ENCODE data around the gene GASK1A. TPM values are rescaled to one million over a fixed set of nuclear protein-coding genes. Genes with fewer than 3 reads are reported as not detected.
"Not testable (repeated sequence)": the region's sequence is repeated elsewhere in the genome, so short reads cannot be mapped to it uniquely, and the experiment has no call there.

Gene GASK1A
- total RNA-seq, 1 donor from 2014 or later: 8.4 TPM

- DNase-seq: no peak
Measured at GRCh38 chr3:43063114-43063513, 84.0 kb downstream of the GASK1A start.

- not testable (repeated sequence) for DNase-seq
Measured at GRCh38 chr3:43070670-43071069, 91.6 kb downstream of the GASK1A start.

DNA sequence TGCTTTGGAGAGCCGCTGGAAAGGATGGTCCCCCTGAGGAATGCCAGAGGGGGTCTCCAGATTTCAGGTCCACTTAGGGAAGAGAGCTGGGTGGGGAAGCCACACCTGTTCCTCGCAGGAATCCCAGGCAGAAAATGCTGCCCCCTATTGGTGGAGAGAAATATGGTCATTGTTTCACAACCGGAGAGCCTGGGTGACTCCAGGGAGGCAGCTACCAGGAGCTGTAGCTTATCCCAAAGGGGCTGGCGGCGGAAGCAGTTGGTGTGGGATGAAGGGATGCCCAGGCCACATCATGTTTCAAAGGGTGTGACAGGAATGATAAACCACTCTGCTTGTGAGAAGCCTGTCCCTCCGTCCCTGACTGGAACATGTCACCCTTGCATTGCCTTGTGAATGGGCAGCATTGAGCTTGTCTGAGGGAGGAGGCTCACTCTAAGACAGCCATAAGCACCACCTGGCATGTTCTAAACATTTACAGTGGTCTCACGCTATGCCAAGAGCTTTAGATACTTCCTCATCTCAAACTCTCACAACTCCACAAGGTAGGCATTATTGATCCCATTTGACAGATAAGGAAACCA, 92.3 kb downstream of the GASK1A start:
- DNase-seq: no peak

DNA sequence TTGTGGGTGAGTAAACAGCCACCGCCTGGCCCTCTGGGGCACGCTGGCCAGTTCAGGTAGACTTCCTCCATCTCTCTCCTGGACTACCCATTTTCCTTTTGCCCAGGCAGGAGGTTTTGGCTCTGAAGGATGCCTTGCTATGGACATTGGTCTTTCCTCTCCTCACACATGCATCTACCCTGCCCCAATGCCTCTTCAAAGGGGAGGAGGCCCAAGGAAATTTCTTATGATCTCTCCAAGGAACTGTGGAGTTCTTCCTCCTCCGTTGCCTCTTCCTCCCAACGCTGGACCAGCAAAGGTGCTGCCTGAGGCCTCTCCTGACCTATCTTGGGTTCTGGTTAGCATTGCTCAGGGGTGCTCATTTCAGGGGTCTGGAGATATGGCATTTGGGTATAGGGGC, 93.2 kb downstream of the GASK1A start:
- DNase-seq: no peak

- DNase-seq: no peak
Measured at GRCh38 chr3:43073116-43073835, 94.2 kb downstream of the GASK1A start.

- DNase-seq: peak; percentile 72
Measured at GRCh38 chr3:43073836-43074220, 94.7 kb downstream of the GASK1A start.

GRCh38 chr3:43074482-43074881, 95.4 kb downstream of the GASK1A start:
- no peak for DNase-seq

GRCh38 chr3:43074901-43075689, 96.0 kb downstream of the GASK1A start:
- no peak for DNase-seq

DNA sequence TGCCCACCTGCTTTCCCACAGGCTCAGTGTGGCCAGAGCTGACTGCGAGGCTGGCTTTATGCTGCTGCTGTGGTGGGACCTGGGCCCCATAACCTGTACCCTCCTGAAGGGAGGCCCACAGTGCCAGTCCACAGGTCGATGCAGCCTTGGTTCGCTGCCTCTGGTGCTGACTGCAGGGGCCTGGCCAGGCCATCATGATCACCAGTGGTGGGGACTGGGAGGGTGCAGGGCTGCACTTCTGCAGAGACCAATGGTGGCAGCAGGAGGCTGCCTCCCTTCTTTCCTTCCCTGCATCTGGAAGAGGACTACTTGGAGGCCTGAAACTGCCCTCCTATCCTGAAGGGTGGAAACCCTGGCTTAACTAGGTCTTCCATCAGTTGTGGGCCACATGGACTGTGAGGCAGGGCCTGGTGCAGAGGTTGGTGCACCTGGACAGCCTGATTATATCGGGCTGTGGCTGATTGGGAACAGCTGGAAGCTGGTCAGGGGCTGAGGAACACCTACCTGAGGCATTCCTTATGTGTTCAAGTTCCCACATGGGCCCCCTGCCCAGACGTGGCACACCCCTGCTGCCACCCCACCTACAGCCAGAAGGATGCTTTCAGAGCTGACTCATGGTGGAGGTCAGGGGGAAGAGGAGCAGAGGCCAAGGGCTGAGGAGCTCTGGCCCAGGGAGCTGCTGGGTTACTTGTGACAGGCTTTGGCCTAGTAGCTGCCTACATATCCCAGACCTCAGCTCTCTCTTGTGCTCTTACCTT, 97.0 kb downstream of the GASK1A start:
- DNase-seq: no peak

- DNase-seq: no peak
Measured at GRCh38 chr3:43076857-43077256, 97.7 kb downstream of the GASK1A start.

DNA sequence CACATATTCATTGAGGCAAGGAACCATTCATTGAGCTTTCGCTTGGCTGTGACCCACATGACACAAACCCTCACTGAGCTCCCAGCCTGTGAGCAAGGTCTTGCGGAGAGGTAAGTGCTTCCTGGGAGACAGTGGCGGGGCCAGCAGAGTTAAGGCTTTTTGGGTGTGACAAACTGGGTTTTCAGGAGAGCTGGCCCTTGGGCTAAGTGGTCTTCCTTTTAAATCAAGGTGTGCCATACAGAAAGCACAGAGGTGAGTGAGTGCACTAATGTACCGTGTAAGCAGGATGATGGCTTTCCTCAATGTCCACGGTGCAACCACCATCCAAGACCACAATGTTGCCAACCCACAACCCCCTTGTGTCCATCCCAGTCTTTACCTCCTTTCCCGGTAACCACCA, 98.2 kb downstream of the GASK1A start:
- no peak for DNase-seq

DNA sequence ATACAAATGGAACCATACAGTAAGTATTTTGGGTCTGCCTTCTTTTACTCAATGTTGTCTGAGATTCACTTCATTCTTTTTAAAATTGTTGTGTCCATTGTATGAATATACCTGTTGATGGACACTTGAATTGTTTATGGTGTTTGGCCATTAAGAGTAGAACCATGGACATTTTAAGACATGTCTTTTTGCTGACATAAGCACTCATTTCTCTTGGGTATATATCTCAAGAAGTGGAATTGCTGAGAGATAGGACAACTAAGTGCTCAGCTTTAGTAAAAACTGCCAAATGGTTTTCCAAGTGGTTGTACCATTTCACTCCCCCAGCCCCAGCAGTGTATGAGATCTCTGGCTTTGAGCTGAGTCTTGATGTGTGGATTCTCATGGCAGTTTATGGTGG, 98.6 kb downstream of the GASK1A start:
- DNase-seq: no peak

- DNase-seq: no peak
Measured at GRCh38 chr3:43079536-43080332, 100.6 kb downstream of the GASK1A start.

DNA sequence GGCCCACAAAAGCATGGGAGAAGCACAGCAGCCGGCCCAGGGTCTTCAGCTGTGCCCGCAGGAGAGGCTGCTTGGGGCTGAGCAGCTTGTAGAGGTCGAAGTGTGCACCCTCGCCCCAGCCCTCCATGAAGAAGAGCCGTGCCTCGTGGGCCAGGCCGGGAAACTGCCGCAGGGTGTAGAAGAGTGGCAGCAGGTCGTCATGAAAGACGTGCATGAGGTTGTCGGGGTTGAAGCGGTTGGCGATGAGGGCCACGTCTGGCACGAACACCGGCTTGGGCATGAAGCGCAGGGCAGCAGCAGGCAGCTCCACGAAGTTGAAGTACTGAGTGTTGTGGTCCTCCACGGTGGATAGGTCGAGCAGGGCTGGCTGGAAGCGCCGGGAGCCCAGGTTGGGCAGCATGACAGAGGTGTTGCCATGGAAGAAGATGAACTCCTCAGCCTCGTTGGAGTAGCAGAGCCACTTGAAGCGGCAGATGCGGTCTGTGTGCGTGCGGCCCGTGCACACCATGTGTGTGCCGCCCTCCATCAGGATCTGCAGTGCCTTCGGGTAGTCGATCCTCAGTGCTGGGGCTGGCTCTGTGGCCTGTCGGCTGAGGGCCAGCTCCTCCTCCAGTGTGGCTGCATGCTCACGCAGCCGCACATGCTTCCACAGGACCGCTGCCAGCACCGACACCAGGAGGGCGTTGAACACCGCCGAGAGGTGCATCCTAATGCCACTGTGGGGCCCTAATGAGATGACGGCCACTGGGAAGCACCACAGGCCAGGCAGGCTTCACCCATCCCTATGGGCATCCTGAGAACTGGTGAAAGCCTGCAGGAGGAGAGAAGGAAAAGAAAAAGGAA, 101.8 kb downstream of the GASK1A start:
- DNase-seq: no peak

- DNase-seq: no peak
Measured at GRCh38 chr3:43081796-43082195, 102.7 kb downstream of the GASK1A start.

GRCh38 chr3:43082457-43082856, 103.3 kb downstream of the GASK1A start:
- no peak for DNase-seq

DNA sequence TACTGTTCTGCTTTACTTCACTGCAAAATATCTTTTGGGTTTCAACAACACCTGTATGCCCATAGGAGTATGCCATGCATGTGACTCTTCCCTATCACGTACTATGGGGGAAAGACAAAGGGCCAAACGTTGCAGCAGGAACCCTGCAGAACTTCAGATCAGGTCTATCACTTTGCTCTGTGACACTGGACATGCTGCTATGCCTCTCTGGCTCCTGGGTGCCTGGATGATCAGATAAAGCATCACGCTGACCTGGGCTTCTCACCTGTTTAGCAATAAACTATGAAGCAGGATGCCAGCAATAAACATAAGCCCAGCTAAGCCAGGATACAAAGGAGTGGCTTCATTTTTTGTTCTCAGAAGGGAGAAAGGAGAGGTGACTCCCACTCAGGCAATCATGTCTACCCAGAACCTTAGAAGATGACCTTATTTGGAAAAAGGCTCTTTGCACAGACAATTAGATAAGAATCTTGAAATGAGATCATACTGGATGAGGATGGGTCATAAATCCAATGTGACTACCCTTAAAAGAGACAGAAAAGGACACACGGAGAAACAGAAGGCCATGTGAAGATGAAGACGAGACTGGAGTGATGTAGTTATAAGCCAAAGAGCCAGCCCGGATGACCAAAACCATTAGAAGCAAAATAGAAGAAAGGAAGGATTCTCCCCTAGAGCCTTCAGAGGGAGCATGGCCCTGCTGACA, 107.5 kb downstream of the GASK1A start:
- no peak for DNase-seq

DNA sequence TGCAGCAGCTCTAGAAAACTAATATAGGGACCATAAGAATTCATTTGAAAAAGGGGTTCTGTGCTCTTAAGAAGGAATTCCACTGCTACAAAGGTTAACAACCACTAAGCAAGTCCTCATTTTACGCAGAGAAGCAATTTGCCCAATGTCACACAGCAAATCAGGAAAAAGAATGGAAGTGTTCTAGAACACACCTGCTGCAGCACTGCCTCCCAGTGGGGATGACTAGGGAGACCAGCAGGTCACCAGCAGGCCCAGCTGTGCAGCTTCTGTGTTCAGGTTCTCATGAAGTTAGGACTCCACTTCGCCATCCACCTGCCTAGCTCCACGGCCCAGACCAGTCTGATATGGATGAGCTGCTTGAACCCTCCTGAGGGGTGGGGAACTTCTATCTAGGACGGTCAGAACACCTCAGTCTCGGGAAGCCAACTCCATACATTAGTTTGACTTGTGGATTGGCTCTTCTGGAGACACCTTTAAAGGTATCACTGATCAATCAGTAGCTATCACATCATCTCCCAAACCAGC, 108.2 kb downstream of the GASK1A start:
- no peak for DNase-seq

- DNase-seq: no peak
Measured at GRCh38 chr3:43089081-43089480, 110.0 kb downstream of the GASK1A start.

- no peak for DNase-seq
Measured at GRCh38 chr3:43090238-43090637, 111.1 kb downstream of the GASK1A start.
